PC-9 (cell line): ENCODE data around the gene MOK. TPM values are rescaled to one million over a fixed set of nuclear protein-coding genes. Genes with fewer than 3 reads are reported as not detected.

Experiments used
- BruUV-seq: library from RNA; stranded (reverse); fragments of 400-500 nt; replicated peaks from 2 replicates; lab custom pipeline; 2021; lab: Mats Ljungman, UMichigan
- CTCF ChIA-PET: fragments of 300-600 bp; sonication (Branson Sonifier 250); formaldehyde crosslinking; loops from one replicate; lab custom pipeline; 2022; ENCODE audit warnings: antibody characterized with exemption; lab: Charles Lee
- POLR2A ChIA-PET: fragments of 300-600 bp; sonication (Branson Sonifier 250); formaldehyde crosslinking; loops from one replicate; lab custom pipeline; 2022; ENCODE audit warnings: antibody characterized with exemption; ENCODE audit not compliant: unreplicated experiment; lab: Charles Lee
- DNase-seq, 2 experiments: peaks; one replicate each; pipeline versions ENCODE4 v3.0.0 to v3.0.0-alpha.2; 2015 to 2022; ENCODE audit warnings: mixed read lengths in 1 of 2
- H2AFZ ChIP-seq: fragments of 200-600 bp; sonication (generic); 2 replicates; pipeline ENCODE4 v1.8.1; 2017; ENCODE audit warnings: antibody characterized with exemption
- H3F3A ChIP-seq: fragments of 200-600 bp; sonication (generic); 2 replicates; pipeline ENCODE4 v1.8.1; 2017; ENCODE audit warnings: antibody characterized with exemption, mild to moderate bottlenecking, low read depth; ENCODE audit not compliant: insufficient read depth
- H3K27ac ChIP-seq: fragments of 200-600 bp; sonication (generic); 2 replicates; pipeline ENCODE4 v1.6.1; 2016; ENCODE audit warnings: mixed run types
- H3K27me3 ChIP-seq: fragments of 200-600 bp; sonication (generic); 2 replicates; pipeline ENCODE4 v1.6.1; 2016; ENCODE audit warnings: low read depth, mixed run types; ENCODE audit not compliant: insufficient read depth
- H3K36me3 ChIP-seq: fragments of 200-600 bp; sonication (generic); 2 replicates; pipeline ENCODE4 v1.6.1; 2016; ENCODE audit warnings: low read depth, mixed run types
- H3K4me1 ChIP-seq: fragments of 200-600 bp; sonication (generic); replicated peaks from 2 replicates; pipeline ENCODE4 v1.6.1; 2016; ENCODE audit warnings: mixed run types; ENCODE audit not compliant: insufficient read depth
- H3K4me2 ChIP-seq: fragments of 200-600 bp; sonication (generic); 2 replicates; pipeline ENCODE4 v1.6.1; 2017; ENCODE audit warnings: mixed run types
- H3K4me3 ChIP-seq: fragments of 200-600 bp; sonication (generic); 2 replicates; pipeline ENCODE4 v1.6.1; 2016; ENCODE audit warnings: mixed run types
- H3K79me2 ChIP-seq: fragments of 200-600 bp; sonication (generic); 2 replicates; pipeline ENCODE4 v1.6.1; 2017; ENCODE audit warnings: low read depth, mixed run types
- H3K9me2 ChIP-seq: fragments of 200-600 bp; sonication (generic); 2 replicates; pipeline ENCODE4 v1.8.1; 2017; ENCODE audit warnings: mild to moderate bottlenecking; ENCODE audit not compliant: insufficient read depth
- H3K9me3 ChIP-seq: fragments of 200-600 bp; sonication (generic); 2 replicates; pipeline ENCODE4 v1.8.1; 2016; ENCODE audit warnings: low read depth; ENCODE audit not compliant: insufficient read depth
- H4K20me1 ChIP-seq: fragments of 200-600 bp; sonication (generic); 2 replicates; pipeline ENCODE4 v1.8.1; 2017; ENCODE audit not compliant: insufficient read depth
- EZH2 ChIP-seq: fragments of 200-600 bp; sonication (generic); IDR thresholded peaks from 2 replicates; pipeline ENCODE4 v1.8.0; 2017; ENCODE audit warnings: antibody characterized with exemption, low read depth
- intact Hi-C: fragments of 100-400 bp; cut with micrococcal nuclease; formaldehyde crosslinking; loops from one replicate; pipeline ENCODE4 v1.10.0; 2022; ENCODE audit not compliant: unreplicated experiment
- total RNA-seq: library from RNA; stranded (reverse); gene quantifications from 2 replicates; pipeline ENCODE4 v1.2.3, GENCODE V29; 2021
- TF ChIP-seq, protein P1 (sequence below): fragments of 200-600 bp; sonication (generic); conservative IDR thresholded peaks from 2 replicates; pipeline ENCODE4 v1.6.1; 2017; ENCODE audit warnings: mixed run types, antibody characterized with exemption, mild to moderate bottlenecking, moderate library complexity

MOK gene
- total RNA-seq, 1 experiment from 2014 or later, result 74.3 TPM

DNA sequence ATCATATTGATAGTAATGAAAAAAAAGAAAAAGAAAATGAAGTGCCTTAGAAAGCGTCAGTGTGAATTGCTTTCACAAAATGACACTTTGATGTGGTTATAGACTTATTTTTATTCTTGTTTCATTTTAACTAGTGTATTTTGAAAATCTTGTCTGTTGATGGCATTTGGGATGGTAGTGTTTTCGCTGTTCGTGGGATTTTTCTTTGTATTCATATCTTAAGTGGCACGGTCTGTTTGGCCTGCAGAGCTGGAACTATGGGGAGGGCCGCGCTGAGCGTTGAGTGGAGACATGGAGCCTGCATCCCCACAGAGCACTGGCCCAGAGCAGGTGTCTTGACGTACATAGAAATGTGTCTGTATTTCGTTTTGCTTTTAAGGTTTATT is 103.6 kb downstream of the MOK start:
- H3K36me3 ChIP-seq, result peaks cover 23% of the 10 kb centered on the region
- peaks cover 9% of the 10 kb centered on the region; the same call in 1 of the 2 replicates for H3F3A ChIP-seq
- no peak overlapping the region for H3K4me2 ChIP-seq
- H2AFZ ChIP-seq, result no peak overlapping the region
- no peak for TF ChIP-seq EZH2
- TF ChIP-seq, protein P1, sequence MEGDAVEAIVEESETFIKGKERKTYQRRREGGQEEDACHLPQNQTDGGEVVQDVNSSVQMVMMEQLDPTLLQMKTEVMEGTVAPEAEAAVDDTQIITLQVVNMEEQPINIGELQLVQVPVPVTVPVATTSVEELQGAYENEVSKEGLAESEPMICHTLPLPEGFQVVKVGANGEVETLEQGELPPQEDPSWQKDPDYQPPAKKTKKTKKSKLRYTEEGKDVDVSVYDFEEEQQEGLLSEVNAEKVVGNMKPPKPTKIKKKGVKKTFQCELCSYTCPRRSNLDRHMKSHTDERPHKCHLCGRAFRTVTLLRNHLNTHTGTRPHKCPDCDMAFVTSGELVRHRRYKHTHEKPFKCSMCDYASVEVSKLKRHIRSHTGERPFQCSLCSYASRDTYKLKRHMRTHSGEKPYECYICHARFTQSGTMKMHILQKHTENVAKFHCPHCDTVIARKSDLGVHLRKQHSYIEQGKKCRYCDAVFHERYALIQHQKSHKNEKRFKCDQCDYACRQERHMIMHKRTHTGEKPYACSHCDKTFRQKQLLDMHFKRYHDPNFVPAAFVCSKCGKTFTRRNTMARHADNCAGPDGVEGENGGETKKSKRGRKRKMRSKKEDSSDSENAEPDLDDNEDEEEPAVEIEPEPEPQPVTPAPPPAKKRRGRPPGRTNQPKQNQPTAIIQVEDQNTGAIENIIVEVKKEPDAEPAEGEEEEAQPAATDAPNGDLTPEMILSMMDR, result no peak
- ChIA-PET POLR2A (no interaction called here), CTCF (no interaction called here)
- no peak for DNase-seq
- H3K4me3 ChIP-seq, result no peak overlapping the region
- H3K9me2 ChIP-seq, result no peaks in the 10 kb centered on the region
- H3K9me3 ChIP-seq, result no peaks in the 10 kb centered on the region
- intact Hi-C loops, result no loop called here
- no peaks in the 10 kb centered on the region for H3K4me1 ChIP-seq
- no TSS peak for BruUV-seq
- H4K20me1 ChIP-seq, result peaks cover 13% of the 10 kb centered on the region; the same call in 1 of the 2 replicates
- H3K79me2 ChIP-seq, result peaks cover 31% of the 10 kb centered on the region
- no peak overlapping the region for H3K27ac ChIP-seq
- H3K27me3 ChIP-seq, result no peaks in the 10 kb centered on the region

DNA sequence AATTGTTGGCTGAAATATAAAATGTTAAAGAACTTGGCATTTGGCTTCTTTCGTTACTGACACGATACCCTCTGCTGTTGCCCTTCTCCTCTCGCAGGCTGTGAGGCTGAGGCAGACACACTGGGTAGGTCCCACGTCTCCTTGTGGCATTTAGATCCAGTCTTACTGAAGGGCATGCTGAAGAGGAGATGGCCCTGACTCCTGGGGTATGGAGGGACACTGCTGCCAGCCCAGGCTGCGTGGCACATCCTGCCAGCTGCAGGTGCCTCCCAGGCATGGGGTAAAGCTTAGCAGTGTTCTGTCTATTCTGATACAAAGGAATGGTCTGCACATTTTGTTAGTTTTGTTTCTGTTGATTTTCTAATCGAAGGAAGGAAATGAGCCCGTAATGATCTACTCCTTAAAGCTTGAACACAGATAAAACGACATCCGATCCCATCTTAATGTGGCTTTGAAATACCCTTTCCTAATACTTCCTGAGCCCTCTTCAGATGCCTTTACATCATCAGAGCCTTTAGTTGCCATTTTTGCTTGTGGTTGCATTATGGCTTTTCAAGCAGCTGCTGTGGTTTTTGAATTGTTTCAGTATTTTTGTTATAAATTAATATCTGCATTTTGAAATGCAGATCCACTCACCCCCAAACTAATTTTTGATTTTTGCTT is 104.1 kb downstream of the MOK start:
- Histone ChIP-seq H3K9me3 (no peaks in the 10 kb centered on the region), H3K27me3 (no peaks in the 10 kb centered on the region), H4K20me1 (peaks cover 13% of the 10 kb centered on the region; the same call in 1 of the 2 replicates), H3K4me1 (no peaks in the 10 kb centered on the region), H3K4me3 (no peak overlapping the region), H3K27ac (no peak overlapping the region), H3K4me2 (no peak overlapping the region), H3K9me2 (no peaks in the 10 kb centered on the region), H3K36me3 (peaks cover 28% of the 10 kb centered on the region), H3K79me2 (peaks cover 37% of the 10 kb centered on the region), H3F3A (peaks cover 6% of the 10 kb centered on the region; the same call in 1 of the 2 replicates), H2AFZ (no peak overlapping the region)
- no peak for DNase-seq
- ChIA-PET POLR2A (no interaction called here), CTCF (no interaction called here)
- intact Hi-C loops, result no loop called here
- no TSS peak for BruUV-seq
- TF ChIP-seq EZH2, result no peak
- TF ChIP-seq, protein P1, result no peak

DNA sequence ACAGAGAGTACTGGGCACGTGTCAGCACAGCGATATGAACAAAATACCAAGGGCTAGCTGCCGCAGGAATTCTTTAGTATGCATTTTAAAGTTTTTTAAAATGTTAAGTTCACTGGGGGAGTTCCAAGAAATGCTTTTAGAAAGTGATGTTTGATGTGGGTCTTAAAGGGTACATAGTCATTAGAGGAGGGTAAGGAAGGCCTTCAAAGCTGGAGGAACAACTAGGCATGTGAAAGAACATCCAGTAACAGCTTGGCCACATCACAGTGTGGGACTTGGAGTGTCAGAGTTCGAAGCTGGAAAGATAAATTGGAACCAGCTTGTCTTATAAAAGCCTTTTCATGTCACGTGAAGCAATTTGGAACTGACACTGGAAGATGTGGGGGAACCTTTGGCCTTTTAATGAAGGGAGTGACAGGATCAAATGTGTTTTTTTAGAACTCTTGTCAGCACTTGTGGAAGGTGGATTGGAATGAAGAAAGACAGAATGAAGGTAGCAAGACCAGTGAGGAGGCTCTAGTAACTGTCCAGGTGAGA is 107.6 kb downstream of the MOK start:
- Histone ChIP-seq H3K9me3 (no peaks in the 10 kb centered on the region), H3K9me2 (no peaks in the 10 kb centered on the region), H3K4me3 (no peak overlapping the region), H3K4me2 (no peak overlapping the region), H3K79me2 (peaks cover 44% of the 10 kb centered on the region), H2AFZ (no peak overlapping the region), H3F3A (peaks cover 16% of the 10 kb centered on the region; the same call in 1 of the 2 replicates), H3K36me3 (peaks cover 31% of the 10 kb centered on the region), H3K27me3 (no peaks in the 10 kb centered on the region), H3K27ac (no peak overlapping the region), H4K20me1 (0 out of 2 replicates have a peak, but pooled peaks cover 5% of the 10 kb centered on the region), H3K4me1 (no peaks in the 10 kb centered on the region)
- no peak for DNase-seq
- TF ChIP-seq, protein P1, result no peak
- no peak for TF ChIP-seq EZH2
- CTCF ChIA-PET, result interaction anchor here (0.5 kb wide), 1 partner anchor 130 kb away, joined by 3 read pairs; no protein-coding TSS in a partner anchor
- intact Hi-C loops, result no loop called here
- no TSS peak for BruUV-seq
- POLR2A ChIA-PET, result interaction anchor here (0.7 kb wide), 1 partner anchor 10 kb away, joined by 4 read pairs; no protein-coding TSS in a partner anchor
